ENCODE measurements around the gene CRYGC. TPM values are rescaled to one million over a fixed set of nuclear protein-coding genes. Genes with fewer than 3 reads are reported as not detected.

The CRYGC gene
- total RNA-seq, 1 experiment from 2014 or later, result not detected

- no peak for DNase-seq
- no peak overlapping the region for H3K4me3 ChIP-seq (ENCODE audit: insufficient read depth, low read depth, low read length)
These were observed 36.5 kb downstream of the CRYGC start for GRCh38 chr2:208093128-208093527.

GRCh38 chr2:208092093-208092832, 37.4 kb downstream of the CRYGC start:
- Histone ChIP-seq H3K27me3 (ENCODE audit: control insufficient read depth, insufficient read depth, low read length) (no peaks in the 10 kb centered on the region), H3K36me3 (replicated peaks; ENCODE audit: control insufficient read depth, insufficient read depth, low read length) (no peaks in the 10 kb centered on the region), H3K4me3 (ENCODE audit: insufficient read depth, low read depth, low read length) (no peak overlapping the region)
- no peak for DNase-seq

More at GRCh38 chr2:208093128-208093527, 36.5 kb downstream of the CRYGC start:
- no peaks in the 10 kb centered on the region for H3K36me3 ChIP-seq (replicated peaks; ENCODE audit: control insufficient read depth, insufficient read depth, low read length)
- H3K27me3 ChIP-seq (ENCODE audit: control insufficient read depth, insufficient read depth, low read length), result no peaks in the 10 kb centered on the region

GRCh38 chr2:208090420-208090819, 39.2 kb downstream of the CRYGC start:
- DNase-seq, result no peak
- Histone ChIP-seq H3K4me3 (ENCODE audit: insufficient read depth, low read depth, low read length) (no peak overlapping the region), H3K36me3 (replicated peaks; ENCODE audit: control insufficient read depth, insufficient read depth, low read length) (no peaks in the 10 kb centered on the region), H3K27me3 (ENCODE audit: control insufficient read depth, insufficient read depth, low read length) (no peaks in the 10 kb centered on the region)

GRCh38 chr2:208086029-208086428, 43.6 kb downstream of the CRYGC start:
- Histone ChIP-seq H3K36me3 (replicated peaks; ENCODE audit: control insufficient read depth, insufficient read depth, low read length) (no peaks in the 10 kb centered on the region), H3K27me3 (ENCODE audit: control insufficient read depth, insufficient read depth, low read length) (no peaks in the 10 kb centered on the region), H3K4me3 (ENCODE audit: insufficient read depth, low read depth, low read length) (no peak overlapping the region)
- DNase-seq, result no peak

- Histone ChIP-seq H3K27me3 (ENCODE audit: control insufficient read depth, insufficient read depth, low read length) (no peaks in the 10 kb centered on the region), H3K4me3 (ENCODE audit: insufficient read depth, low read depth, low read length) (no peak overlapping the region), H3K36me3 (replicated peaks; ENCODE audit: control insufficient read depth, insufficient read depth, low read length) (no peaks in the 10 kb centered on the region)
- no peak for DNase-seq
These were observed 45.8 kb downstream of the CRYGC start for GRCh38 chr2:208083807-208084206.

Other genes with a start within 250 kb of the CRYGC start
- gene PLEKHM3, start 104.3 kb downstream of the CRYGC start, total RNA-seq (2014; rRNA removed; shearing (Covaris generic)), result 5.1 and 5.3 TPM in 2 replicates
- gene CRYGD, start 5.3 kb downstream of the CRYGC start, total RNA-seq (2014; rRNA removed; shearing (Covaris generic)), result 5.2 and 5.5 TPM in 2 replicates
- gene CRYGB, start 16.3 kb upstream of the CRYGC start, total RNA-seq (2014; rRNA removed; shearing (Covaris generic)), result 0.94 TPM in 1 of 2 replicates, not detected in the other
- not detected in 2 replicates for gene CRYGA, start 33.8 kb upstream of the CRYGC start, total RNA-seq (2014; rRNA removed; shearing (Covaris generic))
- gene C2orf80, start 60.2 kb upstream of the CRYGC start, total RNA-seq (2014; rRNA removed; shearing (Covaris generic)), result 0.76 TPM in 1 of 2 replicates, not detected in the other
- gene IDH1, start 125.2 kb upstream of the CRYGC start, total RNA-seq (2014; rRNA removed; shearing (Covaris generic)), result 347 and 410 TPM in 2 replicates
- gene PIKFYVE, start 136.4 kb upstream of the CRYGC start, total RNA-seq (2014; rRNA removed; shearing (Covaris generic)), result 27.8 and 38.8 TPM in 2 replicates